ENCODE measurements around the gene RUBCN.

RUBCN gene
- 54.7 to 85.1 (median 70.8) reads per million in 4 donors for total RNA-seq

- DNase-seq, result peak; percentile 87 to 97 (median 90)
Measured at GRCh38 chr3:197736491-197737318, at the start of gene RUBCN. Gene RUBCN, minus strand, starts transcription at chr3:197736904. Its CDS starts 185 bp downstream, at chr3:197736719.

- DNase-seq, result no peak
Measured at GRCh38 chr3:197784019-197784585, 47.4 kb upstream of the RUBCN start.

- no peak for DNase-seq
Measured at GRCh38 chr3:197782230-197782629, 45.5 kb upstream of the RUBCN start.

- DNase-seq, result no peak
Measured at GRCh38 chr3:197775317-197775716, 38.6 kb upstream of the RUBCN start.

- DNase-seq, result no peak
Measured at GRCh38 chr3:197761784-197762183, 25.1 kb upstream of the RUBCN start.

- no peak for DNase-seq
Measured at GRCh38 chr3:197758512-197758911, 21.8 kb upstream of the RUBCN start.

GRCh38 chr3:197756704-197757103 is 20.0 kb upstream of the RUBCN start:
- no peak for DNase-seq

GRCh38 chr3:197753263-197753662 is 16.6 kb upstream of the RUBCN start:
- no peak for DNase-seq

GRCh38 chr3:197752107-197752506 is 15.4 kb upstream of the RUBCN start:
- no peak for DNase-seq

GRCh38 chr3:197750858-197751737 is 14.4 kb upstream of the RUBCN start:
- peak in 1 of 5 donors; percentile 33 for DNase-seq

GRCh38 chr3:197750396-197750831 is 13.7 kb upstream of the RUBCN start:
- peak; percentile 29 to 64 (median 47) for DNase-seq

- peak; percentile 76 to 89 (median 79) for DNase-seq
Measured at GRCh38 chr3:197749601-197750395, 13.1 kb upstream of the RUBCN start, which contains the start of gene FYTTD1. Gene FYTTD1, plus strand, starts transcription at chr3:197749883. Its CDS starts 89 bp downstream, at chr3:197749972.

- DNase-seq, result peak; percentile 30 to 73 (median 62)
Measured at GRCh38 chr3:197749315-197749600, 12.6 kb upstream of the RUBCN start.

GRCh38 chr3:197748597-197749314 is 12.1 kb upstream of the RUBCN start:
- no peak for DNase-seq

GRCh38 chr3:197746801-197747237 is 10.1 kb upstream of the RUBCN start:
- DNase-seq, result no peak

- no peak for DNase-seq
Measured at GRCh38 chr3:197746209-197746608, 9.5 kb upstream of the RUBCN start.

GRCh38 chr3:197742787-197743186 is 6.1 kb upstream of the RUBCN start:
- DNase-seq, result no peak

GRCh38 chr3:197737749-197738462 is 1.2 kb upstream of the RUBCN start:
- DNase-seq, result no peak

GRCh38 chr3:197737319-197737649 is 580 bp upstream of the RUBCN start:
- DNase-seq, result no peak

- peak in 3 of 5 donors; percentile 24 to 53 (median 32) for DNase-seq
Measured at GRCh38 chr3:197736010-197736490, 654 bp downstream of the RUBCN start.
